SK-N-SH (cell line): ENCODE results near the gene DNAJA3. TPM values are rescaled to one million over a fixed set of nuclear protein-coding genes. Genes with fewer than 3 reads are reported as not detected.

Experiments used
- CTCF ChIA-PET: fragments of 300-600, 350-600 bp; formaldehyde crosslinking; extraction: SDS; loops from one replicate; lab custom pipeline; 2021; lab: Yijun Ruan, JAX
- POLR2A ChIA-PET: fragments of 350-600 bp; sonication (Branson Sonifier 250); formaldehyde crosslinking; extraction: SDS; loops from one replicate; lab custom pipeline; 2020; ENCODE audit warnings: antibody characterized with exemption, inconsistent platforms; lab: Yijun Ruan, JAX
- DNase-seq: peaks from one replicate; pipeline ENCODE4 v3.0.0; 2012
- H2AFZ ChIP-seq: fragments of 200-600 bp; sonication (generic); 2 replicates; pipeline ENCODE4 v1.8.1; 2016; ENCODE audit warnings: antibody characterized with exemption, mild to moderate bottlenecking, low read depth
- H3F3A ChIP-seq: fragments of 200-600 bp; sonication (generic); replicated peaks from 2 replicates; pipeline ENCODE3; 2016; ENCODE audit warnings: antibody characterized with exemption, mild to moderate bottlenecking; ENCODE audit not compliant: insufficient read depth
- H3K27ac ChIP-seq, 2 experiments: fragments of 200-500 bp in 1 of 2; fragments of 200-600 bp in 1 of 2; sonication (Bioruptor generic) in 1 of 2; sonication (generic), shearing (Covaris generic) in 1 of 2; 2 replicates each; pipeline versions ENCODE4 v1.5.1 to v1.6.1; 2014 to 2016; ENCODE audit warnings: low read depth in 2 of 2, inconsistent platforms in 1 of 2, low read length in 1 of 2, mild to moderate bottlenecking in 1 of 2, mixed read lengths in 1 of 2
- H3K27me3 ChIP-seq: fragments of 200-600 bp; sonication (generic), shearing (Covaris generic); 2 replicates; pipeline ENCODE4 v1.6.1; 2016; ENCODE audit warnings: mixed run types; ENCODE audit not compliant: insufficient read depth
- H3K36me3 ChIP-seq, 2 experiments: fragments of 200-500 bp in 1 of 2; fragments of 200-600 bp in 1 of 2; sonication (Bioruptor generic) in 1 of 2; sonication (generic) in 1 of 2; replicated peaks in 1 of 2; 2 replicates each; pipeline versions ENCODE3 to v1.5.1; 2014 to 2016; ENCODE audit warnings: low read length in 1 of 2, mild to moderate bottlenecking in 1 of 2; ENCODE audit not compliant: insufficient read depth in 2 of 2, control insufficient read depth in 1 of 2
- H3K4me1 ChIP-seq, 2 experiments: fragments of 200-500 bp in 1 of 2; fragments of 200-600 bp in 1 of 2; sonication (Bioruptor generic) in 1 of 2; sonication (generic), shearing (Covaris generic) in 1 of 2; 2 replicates each; pipeline versions ENCODE4 v1.5.1 to v1.6.1; 2014 to 2016; ENCODE audit warnings: low read depth in 1 of 2, low read length in 1 of 2, mixed run types in 1 of 2; ENCODE audit not compliant: insufficient read depth in 2 of 2, control insufficient read depth in 1 of 2
- H3K4me2 ChIP-seq: fragments of 200-600 bp; sonication (generic), shearing (Covaris generic); 2 replicates; pipeline ENCODE4 v1.6.1; 2017; ENCODE audit warnings: mixed run types
- H3K4me3 ChIP-seq, 2 experiments: fragments of 200-500 bp in 1 of 2; fragments of 200-600 bp in 1 of 2; sonication (Bioruptor generic) in 1 of 2; sonication (generic), shearing (Covaris generic) in 1 of 2; 2 replicates each; pipeline versions ENCODE4 v1.5.1 to v1.8.1; 2014 to 2016; ENCODE audit warnings: low read depth in 2 of 2, inconsistent platforms in 1 of 2, low read length in 1 of 2, mild to moderate bottlenecking in 1 of 2, mixed read lengths in 1 of 2, moderate library complexity in 1 of 2
- H3K79me2 ChIP-seq: fragments of 200-600 bp; sonication (generic); 2 replicates; pipeline ENCODE4 v1.8.1; 2017; ENCODE audit warnings: mild to moderate bottlenecking; ENCODE audit not compliant: insufficient read depth
- H3K9ac ChIP-seq: fragments of 200-600 bp; sonication (generic); 2 replicates; pipeline ENCODE4 v1.6.1; 2017; ENCODE audit warnings: mixed run types
- H3K9me2 ChIP-seq: fragments of 200-600 bp; sonication (generic); 2 replicates; pipeline ENCODE4 v1.6.1; 2017; ENCODE audit warnings: mixed run types
- H3K9me3 ChIP-seq: fragments of 200-600 bp; sonication (generic); 2 replicates; pipeline ENCODE4 v1.6.1; 2017; ENCODE audit warnings: mixed run types, mild to moderate bottlenecking, moderate library complexity
- H4K20me1 ChIP-seq: fragments of 200-600 bp; sonication (generic); 2 replicates; pipeline ENCODE4 v1.6.1; 2017; ENCODE audit warnings: mild to moderate bottlenecking, mixed run types; ENCODE audit not compliant: insufficient read depth
- CHD2 ChIP-seq: fragments of 150-350 bp; IDR thresholded peaks from 2 replicates; pipeline ENCODE4 v1.6.1; 2018; ENCODE audit warnings: low read length; ENCODE audit not compliant: partially characterized antibody
- CTCF ChIP-seq: fragments of 200-600 bp; sonication (generic); IDR thresholded peaks from 2 replicates; pipeline ENCODE4 v1.6.1; 2017; ENCODE audit warnings: antibody characterized with exemption, mild to moderate bottlenecking, moderate library complexity
- ELF1 ChIP-seq: IDR thresholded peaks from 2 replicates; pipeline ENCODE4 v1.4.0; 2012
- EP300 ChIP-seq, 2 experiments: IDR thresholded peaks; 2 replicates each; pipeline versions ENCODE4 v1.4.0 to v1.6.1; 2012; ENCODE audit warnings: borderline replicate concordance in 1 of 2, low read depth in 1 of 2, low read length in 1 of 2
- FOSL2 ChIP-seq: IDR thresholded peaks from 2 replicates; pipeline ENCODE4 v1.4.0; 2012; ENCODE audit warnings: low read depth, mild to moderate bottlenecking, moderate library complexity, borderline replicate concordance
- FOXM1 ChIP-seq: IDR thresholded peaks from 2 replicates; pipeline ENCODE4 v1.4.0; 2012; ENCODE audit warnings: low read depth, mild to moderate bottlenecking
- IRF3 ChIP-seq: fragments of 150-350 bp; IDR thresholded peaks from 2 replicates; pipeline ENCODE4 v1.6.1; 2016; ENCODE audit warnings: mild to moderate bottlenecking, low read depth, low read length
- JUND ChIP-seq: IDR thresholded peaks from 2 replicates; pipeline ENCODE4 v1.4.0; 2012
- MAX ChIP-seq: IDR thresholded peaks from 2 replicates; pipeline ENCODE4 v1.4.0; 2012; ENCODE audit warnings: low read depth
- MXI1 ChIP-seq: IDR thresholded peaks from 2 replicates; pipeline ENCODE4 v1.6.1; 2012; ENCODE audit warnings: mild to moderate bottlenecking, low read depth, low read length, improper control_type of control experiment
- NFIC ChIP-seq: IDR thresholded peaks from 2 replicates; pipeline ENCODE4 v1.4.0; 2012; ENCODE audit warnings: borderline replicate concordance
- NRF1 ChIP-seq: IDR thresholded peaks from 2 replicates; pipeline ENCODE4 v1.6.1; 2012; ENCODE audit warnings: low read depth, mild to moderate bottlenecking, low read length
- RCOR1 ChIP-seq: fragments of 150-350 bp; IDR thresholded peaks from 2 replicates; pipeline ENCODE4 v1.6.1; 2017; ENCODE audit warnings: antibody characterized with exemption, low read length
- REST ChIP-seq: IDR thresholded peaks from 2 replicates; pipeline ENCODE4 v1.6.1; 2012; ENCODE audit warnings: mild to moderate bottlenecking, low read depth, low read length, moderate library complexity
- SIN3A ChIP-seq: IDR thresholded peaks from 2 replicates; pipeline ENCODE4 v1.6.1; 2012; ENCODE audit warnings: low read depth, mild to moderate bottlenecking, low read length, moderate library complexity, borderline replicate concordance
- SMC3 ChIP-seq: IDR thresholded peaks from 2 replicates; pipeline ENCODE4 v1.6.1; 2012; ENCODE audit warnings: low read depth, low read length, improper control_type of control experiment
- TAF1 ChIP-seq: IDR thresholded peaks from 2 replicates; pipeline ENCODE4 v1.6.1; 2012; ENCODE audit warnings: low read depth, mild to moderate bottlenecking, low read length, moderate library complexity, borderline replicate concordance
- TCF12 ChIP-seq: IDR thresholded peaks from 2 replicates; pipeline ENCODE4 v1.4.0; 2012
- WGBS: methylation state at CpG from one replicate; pipeline ENCODE4 v1.1.6; 2017; ENCODE audit warnings: low lambda C conversion rate; 5-methylcytosine and 5-hydroxymethylcytosine counted together
- polyA plus RNA-seq, 3 experiments: library from polyadenylated mRNA; depleted of rRNA; stranded (reverse); fragments of >200 nt; gene quantifications; 2 replicates each; pipeline ENCODE4 v1.2.3, GENCODE V29; 2012
- TF ChIP-seq, protein P1 (sequence below): IDR thresholded peaks from 2 replicates; pipeline ENCODE4 v1.4.0; 2012; ENCODE audit warnings: low read depth, borderline replicate concordance
- TF ChIP-seq, protein P2 (sequence below): fragments of 150-350 bp; IDR thresholded peaks from 2 replicates; pipeline ENCODE4 v1.6.1; 2017; ENCODE audit warnings: antibody characterized with exemption, low read length, low read depth, borderline replicate concordance

Gene DNAJA3
- polyA plus RNA-seq, 1 of the 3 experiments (the other 2 are of a cell fraction) = 52.6 TPM

DNA sequence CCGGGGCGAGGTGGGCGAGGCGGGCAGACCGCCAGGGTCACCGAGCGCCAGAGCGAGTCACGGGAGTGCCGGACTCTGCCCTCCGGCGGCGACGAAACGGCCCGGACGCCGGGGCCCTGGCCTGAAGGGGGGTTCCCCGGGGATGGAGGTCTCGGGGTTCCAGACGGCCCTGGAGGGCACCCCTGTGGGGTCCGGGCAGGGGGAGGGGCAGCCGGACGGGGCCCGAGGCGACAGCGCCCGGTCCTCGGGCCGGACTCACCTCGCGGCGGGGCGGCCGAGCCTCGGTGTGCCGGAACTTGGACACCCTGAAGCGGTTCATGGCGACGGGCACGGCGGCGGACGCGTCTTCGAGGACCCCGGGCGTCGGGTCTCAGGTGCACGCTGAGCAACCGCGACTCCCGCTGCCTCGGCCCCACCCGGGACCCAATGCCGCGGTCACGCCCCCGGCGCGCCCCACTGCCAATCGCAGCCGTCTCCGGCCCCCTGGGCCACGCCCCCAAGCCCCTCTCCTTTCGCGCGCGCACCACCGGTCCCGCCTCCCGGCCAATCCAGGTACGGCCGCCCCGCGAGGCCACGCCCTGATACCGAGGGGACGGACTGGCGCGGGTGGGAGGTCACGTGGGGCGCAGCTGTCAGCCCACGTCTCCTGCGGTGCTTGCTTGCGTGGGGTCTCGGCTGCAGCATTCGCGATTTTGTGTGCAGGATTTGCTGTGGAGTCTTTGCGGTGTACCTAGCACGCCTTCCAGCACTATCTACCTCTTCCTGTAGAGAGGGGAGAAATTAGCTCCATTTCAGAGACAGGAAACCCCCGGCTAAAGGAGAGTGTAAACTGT lies 9.3 kb upstream of the DNAJA3 start, which contains the start of gene CORO7:
TSS of gene CORO7 (minus strand) at position 397 of the 833 bp plus-strand sequence. CDS start at position 319, 78 bp downstream.
- CTCF ChIA-PET = interaction anchor here (0.9 to 13.6 kb wide), 5 partner anchors 14 to 91 kb away, joined by 3 to 189 read pairs (median 3); no protein-coding TSS in a partner anchor

More for the DNA sequence above, 9.3 kb upstream of the DNAJA3 start, which contains the start of gene CORO7:
- Histone ChIP-seq H3K9me3 (no peaks in the 10 kb centered on the region), H3K4me3 (peak within 1 kb of the TSS; percentile 78 to 87), H3K9me2 (no peaks in the 10 kb centered on the region), H3K36me3 (peaks cover 0 to 6% of the 10 kb centered on the region in 2 experiments), H3F3A (peaks cover 4% of the 10 kb centered on the region), H2AFZ (peak within 1 kb of the TSS; percentile 80), H3K27ac (peak within 1 kb of the TSS; percentile 20 to 58; a peak in 2 of 4 replicates), H3K4me1 (peaks cover 6 to 20% of the 10 kb centered on the region in 2 experiments; a peak in 1 of 4 replicates), H4K20me1 (peaks cover 7% of the 10 kb centered on the region; the same call in 1 of the 2 replicates), H3K79me2 (peaks cover 29% of the 10 kb centered on the region; the same call in 1 of the 2 replicates), H3K4me2 (peak within 1 kb of the TSS; percentile 99), H3K27me3 (no peaks in the 10 kb centered on the region), H3K9ac (peak within 1 kb of the TSS; percentile 82)
- POLR2A ChIA-PET = interaction anchor here (1.2 to 2.1 kb wide), 2 partner anchors 24 to 65 kb away, joined by 3 to 10 read pairs; partner anchors contain the start of gene PAM16
- peak; percentile 99 for DNase-seq
- 2% methylated on average over 10 of the region's 92 CpGs for WGBS
- TF ChIP-seq CTCF (no peak), FOSL2 (no peak), MXI1 (peak; percentile 97), IRF3 (peak; percentile 40; the same call in 1 of the 2 replicates), MAX (peak; percentile 82), ELF1 (no peak), RCOR1 (peak; percentile 38; the same call in 1 of the 2 replicates), REST (no peak), FOXM1 (no peak), NRF1 (peak; percentile 52; the same call in 1 of the 2 replicates), SIN3A (peak; percentile 74; the same call in 1 of the 2 replicates), EP300 (IDR thresholded peaks at IDR 0.05; ENCODE audit: borderline replicate concordance in 1 of 2, low read depth in 1 of 2, low read length in 1 of 2) (no peak), NFIC (no peak), SMC3 (no peak), CHD2 (peak; percentile 30), TAF1 (no peak), JUND (no peak), TCF12 (no peak)
- TF ChIP-seq, protein P1, sequence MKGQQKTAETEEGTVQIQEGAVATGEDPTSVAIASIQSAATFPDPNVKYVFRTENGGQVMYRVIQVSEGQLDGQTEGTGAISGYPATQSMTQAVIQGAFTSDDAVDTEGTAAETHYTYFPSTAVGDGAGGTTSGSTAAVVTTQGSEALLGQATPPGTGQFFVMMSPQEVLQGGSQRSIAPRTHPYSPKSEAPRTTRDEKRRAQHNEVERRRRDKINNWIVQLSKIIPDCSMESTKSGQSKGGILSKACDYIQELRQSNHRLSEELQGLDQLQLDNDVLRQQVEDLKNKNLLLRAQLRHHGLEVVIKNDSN = peak; percentile 97
- TF ChIP-seq, protein P2, sequence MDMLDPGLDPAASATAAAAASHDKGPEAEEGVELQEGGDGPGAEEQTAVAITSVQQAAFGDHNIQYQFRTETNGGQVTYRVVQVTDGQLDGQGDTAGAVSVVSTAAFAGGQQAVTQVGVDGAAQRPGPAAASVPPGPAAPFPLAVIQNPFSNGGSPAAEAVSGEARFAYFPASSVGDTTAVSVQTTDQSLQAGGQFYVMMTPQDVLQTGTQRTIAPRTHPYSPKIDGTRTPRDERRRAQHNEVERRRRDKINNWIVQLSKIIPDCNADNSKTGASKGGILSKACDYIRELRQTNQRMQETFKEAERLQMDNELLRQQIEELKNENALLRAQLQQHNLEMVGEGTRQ = peak; percentile 78
